ENCODE measurements around the gene FXYD2. TPM values are rescaled to one million over a fixed set of nuclear protein-coding genes. Genes with fewer than 3 reads are reported as not detected.

Gene FXYD2
- total RNA-seq, 1 donor from 2014 or later: not detected

DNA sequence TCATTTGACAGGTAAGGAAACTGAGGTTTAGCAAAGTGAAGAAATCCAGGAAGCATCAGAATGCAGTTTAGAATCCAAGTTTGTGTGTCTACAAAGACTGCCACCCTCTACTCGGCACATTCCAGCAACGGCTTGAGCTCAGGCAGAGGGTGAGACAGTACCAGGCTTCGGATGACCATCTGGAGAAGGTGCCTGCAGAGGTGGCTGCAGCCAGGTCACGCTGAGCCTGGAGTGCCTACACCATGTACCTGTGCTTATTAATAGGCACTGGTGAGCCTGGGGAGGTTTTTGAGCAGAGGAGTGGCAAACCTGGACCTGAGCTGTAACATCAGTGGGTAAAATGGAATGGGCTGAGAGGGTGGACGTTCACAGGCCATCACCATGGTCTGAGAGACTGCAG lies 47.2 kb upstream of the FXYD2 start:
- Mint-ChIP-seq H3K4me3 (ENCODE audit: unreplicated experiment) (no peak overlapping the region), H3K36me3 (ENCODE audit: unreplicated experiment) (no peaks in the 10 kb centered on the region), H3K27ac (ENCODE audit: unreplicated experiment) (no peak overlapping the region), H3K27me3 (ENCODE audit: unreplicated experiment) (peaks cover 50% of the 10 kb centered on the region), H3K9me3 (ENCODE audit: unreplicated experiment) (no peaks in the 10 kb centered on the region), H3K4me1 (ENCODE audit: unreplicated experiment) (peaks cover 10% of the 10 kb centered on the region)
- TF ChIP-seq, protein P1, sequence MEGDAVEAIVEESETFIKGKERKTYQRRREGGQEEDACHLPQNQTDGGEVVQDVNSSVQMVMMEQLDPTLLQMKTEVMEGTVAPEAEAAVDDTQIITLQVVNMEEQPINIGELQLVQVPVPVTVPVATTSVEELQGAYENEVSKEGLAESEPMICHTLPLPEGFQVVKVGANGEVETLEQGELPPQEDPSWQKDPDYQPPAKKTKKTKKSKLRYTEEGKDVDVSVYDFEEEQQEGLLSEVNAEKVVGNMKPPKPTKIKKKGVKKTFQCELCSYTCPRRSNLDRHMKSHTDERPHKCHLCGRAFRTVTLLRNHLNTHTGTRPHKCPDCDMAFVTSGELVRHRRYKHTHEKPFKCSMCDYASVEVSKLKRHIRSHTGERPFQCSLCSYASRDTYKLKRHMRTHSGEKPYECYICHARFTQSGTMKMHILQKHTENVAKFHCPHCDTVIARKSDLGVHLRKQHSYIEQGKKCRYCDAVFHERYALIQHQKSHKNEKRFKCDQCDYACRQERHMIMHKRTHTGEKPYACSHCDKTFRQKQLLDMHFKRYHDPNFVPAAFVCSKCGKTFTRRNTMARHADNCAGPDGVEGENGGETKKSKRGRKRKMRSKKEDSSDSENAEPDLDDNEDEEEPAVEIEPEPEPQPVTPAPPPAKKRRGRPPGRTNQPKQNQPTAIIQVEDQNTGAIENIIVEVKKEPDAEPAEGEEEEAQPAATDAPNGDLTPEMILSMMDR (IDR thresholded peaks at IDR 0.05): no peak
- no peak for DNase-seq (ENCODE audit: extremely low spot score, unreplicated experiment)

DNA sequence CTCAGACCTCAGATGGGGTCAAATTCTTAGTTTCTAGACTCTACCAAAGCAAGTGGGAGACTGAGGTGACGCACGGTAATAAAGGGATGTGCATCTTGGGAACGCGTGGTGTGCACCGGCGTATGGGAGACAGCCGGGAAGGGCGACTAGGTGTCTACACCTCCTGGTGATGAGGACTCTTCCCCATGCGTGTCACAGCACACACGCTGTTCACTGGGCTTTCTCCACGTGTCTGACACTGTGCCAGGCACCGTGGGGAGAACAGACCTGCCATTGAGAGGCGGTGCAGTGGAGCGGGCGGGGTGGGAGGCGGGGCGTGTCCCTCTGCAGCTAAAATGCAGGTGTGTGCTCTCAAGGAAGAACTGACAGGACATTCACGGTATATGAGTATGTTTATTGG lies 46.6 kb upstream of the FXYD2 start:
- DNase-seq (ENCODE audit: extremely low spot score, unreplicated experiment): no peak
- no peak overlapping the region for H3K27ac Mint-ChIP-seq (ENCODE audit: unreplicated experiment)
- no peaks in the 10 kb centered on the region for H3K9me3 Mint-ChIP-seq (ENCODE audit: unreplicated experiment)
- peaks cover 7% of the 10 kb centered on the region for H3K4me1 Mint-ChIP-seq (ENCODE audit: unreplicated experiment)
- no peaks in the 10 kb centered on the region for H3K36me3 Mint-ChIP-seq (ENCODE audit: unreplicated experiment)
- TF ChIP-seq, protein P1 (IDR thresholded peaks at IDR 0.05): no peak
- H3K27me3 Mint-ChIP-seq (ENCODE audit: unreplicated experiment): peaks cover 47% of the 10 kb centered on the region
- no peak overlapping the region for H3K4me3 Mint-ChIP-seq (ENCODE audit: unreplicated experiment)

DNA sequence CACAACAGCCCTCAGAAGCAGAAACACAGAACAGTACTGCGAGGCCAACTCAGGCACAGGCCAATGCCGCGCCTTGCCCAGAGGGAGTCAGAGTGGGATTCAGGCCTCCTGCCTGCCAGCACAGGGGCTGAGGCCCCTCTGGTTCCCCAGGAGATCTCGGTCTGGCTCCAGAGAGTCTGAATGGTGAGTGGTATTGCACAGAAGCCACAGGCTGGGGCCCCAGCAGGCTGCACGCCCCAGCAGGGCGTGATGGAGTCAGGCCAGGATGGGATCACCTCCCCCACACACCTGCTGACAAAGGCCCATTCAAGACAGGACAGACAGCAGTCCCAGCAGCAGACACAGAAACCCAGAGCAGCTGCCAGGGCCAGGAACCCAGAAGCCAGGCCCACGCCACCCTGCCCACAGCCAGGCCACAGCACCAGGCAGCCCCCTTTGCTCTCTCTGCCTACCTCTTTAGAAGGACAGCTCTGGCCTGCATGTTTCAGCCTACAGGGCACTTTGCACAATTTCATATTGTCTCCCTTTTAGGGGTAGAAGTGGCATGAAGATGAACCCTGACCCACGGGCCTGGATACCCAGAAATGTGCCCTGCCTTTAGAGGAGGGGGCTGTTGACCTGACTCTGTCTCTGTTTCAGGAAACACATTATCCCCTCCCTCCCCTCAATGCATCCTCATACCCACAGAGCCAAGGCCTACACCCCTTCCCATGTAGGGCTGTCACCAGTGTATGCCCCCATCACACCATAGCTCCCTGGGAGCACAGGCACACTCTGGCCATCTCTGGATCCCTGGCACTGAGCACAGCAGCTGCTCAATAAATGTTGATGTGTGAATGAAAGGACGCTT lies 45.8 kb upstream of the FXYD2 start:
- H3K4me1 Mint-ChIP-seq (ENCODE audit: unreplicated experiment): peaks cover 4% of the 10 kb centered on the region
- H3K27me3 Mint-ChIP-seq (ENCODE audit: unreplicated experiment): peaks cover 40% of the 10 kb centered on the region
- H3K36me3 Mint-ChIP-seq (ENCODE audit: unreplicated experiment): no peaks in the 10 kb centered on the region
- H3K9me3 Mint-ChIP-seq (ENCODE audit: unreplicated experiment): no peaks in the 10 kb centered on the region
- no peak for DNase-seq (ENCODE audit: extremely low spot score, unreplicated experiment)
- TF ChIP-seq, protein P1 (IDR thresholded peaks at IDR 0.05): no peak
- no peak overlapping the region for H3K4me3 Mint-ChIP-seq (ENCODE audit: unreplicated experiment)
- no peak overlapping the region for H3K27ac Mint-ChIP-seq (ENCODE audit: unreplicated experiment)

DNA sequence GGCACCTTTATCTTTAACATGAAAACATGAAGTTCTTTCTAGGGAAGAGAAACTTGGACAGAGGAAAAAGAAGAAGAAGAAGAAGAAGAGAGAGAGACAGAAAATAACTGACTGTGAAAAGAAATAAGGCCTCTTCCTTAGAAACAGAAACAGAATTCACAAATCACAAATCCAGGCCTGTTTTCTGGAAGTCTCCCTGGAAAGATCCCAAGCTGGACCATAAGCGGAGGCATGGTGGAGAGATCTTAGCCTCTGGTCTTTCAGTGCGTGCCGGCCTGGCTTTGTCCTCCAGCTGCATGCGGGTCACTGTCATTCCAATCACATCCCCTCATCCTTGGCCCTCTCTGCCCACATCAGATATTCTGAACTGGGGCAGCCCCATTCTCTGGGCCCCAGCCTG lies 45.1 kb upstream of the FXYD2 start:
- no peaks in the 10 kb centered on the region for H3K4me1 Mint-ChIP-seq (ENCODE audit: unreplicated experiment)
- H3K27ac Mint-ChIP-seq (ENCODE audit: unreplicated experiment): no peak overlapping the region
- peaks cover 38% of the 10 kb centered on the region for H3K27me3 Mint-ChIP-seq (ENCODE audit: unreplicated experiment)
- H3K9me3 Mint-ChIP-seq (ENCODE audit: unreplicated experiment): no peaks in the 10 kb centered on the region
- H3K36me3 Mint-ChIP-seq (ENCODE audit: unreplicated experiment): no peaks in the 10 kb centered on the region
- TF ChIP-seq, protein P1 (IDR thresholded peaks at IDR 0.05): no peak
- DNase-seq (ENCODE audit: extremely low spot score, unreplicated experiment): no peak
- no peak overlapping the region for H3K4me3 Mint-ChIP-seq (ENCODE audit: unreplicated experiment)

DNA sequence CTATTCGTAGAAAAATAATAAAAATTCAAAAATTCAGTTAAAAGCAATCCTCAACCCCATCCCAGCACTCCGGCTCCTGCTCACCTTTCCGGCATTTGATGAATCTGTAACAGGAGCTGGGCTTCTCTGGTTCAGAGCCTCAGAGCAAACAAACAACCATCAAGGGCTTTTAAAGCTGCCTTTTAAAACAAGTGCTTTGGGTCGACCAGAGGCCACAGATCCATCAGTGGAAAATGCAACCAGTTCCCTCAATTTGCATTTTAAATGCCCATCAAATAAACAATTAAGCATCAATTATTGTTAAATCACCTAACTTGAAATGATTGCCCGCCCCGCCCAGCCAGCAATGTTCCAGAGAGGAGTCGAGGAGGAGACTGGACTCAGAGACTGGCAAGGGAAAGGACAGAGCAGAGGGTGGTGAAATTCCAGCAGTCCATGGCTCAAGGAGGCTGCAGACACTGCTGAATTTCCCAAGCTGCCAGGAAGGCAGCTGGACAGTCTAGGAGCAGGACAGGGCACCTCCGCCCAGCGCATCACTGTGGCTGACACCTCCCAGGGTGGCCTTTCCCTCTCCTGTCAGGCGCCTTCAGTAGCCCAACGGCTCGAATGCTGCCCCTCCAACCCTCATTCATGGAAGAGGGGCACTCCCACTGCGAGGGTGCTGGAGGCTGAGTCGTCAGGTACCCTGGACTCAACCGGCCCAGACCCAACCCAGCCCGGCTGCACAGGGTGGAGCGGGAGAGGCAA lies 44.4 kb upstream of the FXYD2 start:
- H3K4me1 Mint-ChIP-seq (ENCODE audit: unreplicated experiment): no peaks in the 10 kb centered on the region
- H3K36me3 Mint-ChIP-seq (ENCODE audit: unreplicated experiment): no peaks in the 10 kb centered on the region
- TF ChIP-seq, protein P1 (IDR thresholded peaks at IDR 0.05): no peak
- peaks cover 32% of the 10 kb centered on the region for H3K27me3 Mint-ChIP-seq (ENCODE audit: unreplicated experiment)
- H3K9me3 Mint-ChIP-seq (ENCODE audit: unreplicated experiment): no peaks in the 10 kb centered on the region
- no peak overlapping the region for H3K27ac Mint-ChIP-seq (ENCODE audit: unreplicated experiment)
- no peak overlapping the region for H3K4me3 Mint-ChIP-seq (ENCODE audit: unreplicated experiment)
- DNase-seq (ENCODE audit: extremely low spot score, unreplicated experiment): no peak

Data from osteocyte (in vitro differentiated cells).